ENCODE data around the gene ADARB1.

- TF ChIP-seq CTCF (optimal IDR thresholded peaks at IDR 0.05 in 1 of 3, IDR thresholded peaks at IDR 0.05 in 1 of 3, conservative IDR thresholded peaks at IDR 0.05 in 1 of 3; ENCODE audit: extremely low read depth in 1 of 3, insufficient read depth in 2 of 3, low read length in 3 of 3) (no peak), EZH2 (IDR thresholded peaks at IDR 0.05; ENCODE audit: low read length) (no peak)
These were observed 29.7 kb downstream of the ADARB1 start for GRCh38 chr21:45103971-45104520.
